Mesodermal cell (in vitro differentiated cells): ENCODE measurements around the gene THBS4. TPM values are rescaled to one million over a fixed set of nuclear protein-coding genes. Genes with fewer than 3 reads are reported as not detected.

Source experiments
- H3K27ac ChIP-seq: 2 replicates; pipeline ENCODE4 v1.7.0; 2013; ENCODE audit warnings: mild to moderate bottlenecking, low read depth, low read length, moderate library complexity; ENCODE audit not compliant: severe bottlenecking
- H3K36me3 ChIP-seq: 2 replicates; pipeline ENCODE4 v1.7.1; 2013; ENCODE audit warnings: mild to moderate bottlenecking, low read length, moderate library complexity; ENCODE audit not compliant: control insufficient read depth, insufficient read depth
- H3K4me1 ChIP-seq: one replicate; pipeline ENCODE4 v1.7.1; 2013; ENCODE audit warnings: mild to moderate bottlenecking, low read length; ENCODE audit not compliant: insufficient read depth, control insufficient read depth, poor library complexity, severe bottlenecking
- H3K4me3 ChIP-seq: 2 replicates; pipeline ENCODE4 v1.7.0; 2013; ENCODE audit warnings: low read length, control low read depth, mild to moderate bottlenecking; ENCODE audit not compliant: insufficient read depth, poor library complexity, severe bottlenecking; ENCODE audit errors: extremely low read depth
- H3K9me3 ChIP-seq: 2 replicates; pipeline ENCODE4 v1.7.1; 2013; ENCODE audit warnings: mild to moderate bottlenecking, low read length, moderate library complexity; ENCODE audit not compliant: control insufficient read depth
- WGBS, 2 experiments: methylation state at CpG; one replicate each; pipeline ENCODE4 v1.1.5; 2013; ENCODE audit warnings: missing lambda C conversion rate in 2 of 2; ENCODE audit not compliant: insufficient coverage in 2 of 2; 5-methylcytosine and 5-hydroxymethylcytosine counted together
- polyA plus RNA-seq, 2 experiments: library from polyadenylated mRNA; stranded (reverse); fragments of 50-300 nt; gene quantifications; one replicate each; pipeline ENCODE4 v1.2.3, GENCODE V29; 2013

THBS4 gene
- polyA plus RNA-seq (2013, experiment 1 of 2), result 16.0 TPM
- 13.4 TPM for polyA plus RNA-seq (2013, experiment 2 of 2)

DNA sequence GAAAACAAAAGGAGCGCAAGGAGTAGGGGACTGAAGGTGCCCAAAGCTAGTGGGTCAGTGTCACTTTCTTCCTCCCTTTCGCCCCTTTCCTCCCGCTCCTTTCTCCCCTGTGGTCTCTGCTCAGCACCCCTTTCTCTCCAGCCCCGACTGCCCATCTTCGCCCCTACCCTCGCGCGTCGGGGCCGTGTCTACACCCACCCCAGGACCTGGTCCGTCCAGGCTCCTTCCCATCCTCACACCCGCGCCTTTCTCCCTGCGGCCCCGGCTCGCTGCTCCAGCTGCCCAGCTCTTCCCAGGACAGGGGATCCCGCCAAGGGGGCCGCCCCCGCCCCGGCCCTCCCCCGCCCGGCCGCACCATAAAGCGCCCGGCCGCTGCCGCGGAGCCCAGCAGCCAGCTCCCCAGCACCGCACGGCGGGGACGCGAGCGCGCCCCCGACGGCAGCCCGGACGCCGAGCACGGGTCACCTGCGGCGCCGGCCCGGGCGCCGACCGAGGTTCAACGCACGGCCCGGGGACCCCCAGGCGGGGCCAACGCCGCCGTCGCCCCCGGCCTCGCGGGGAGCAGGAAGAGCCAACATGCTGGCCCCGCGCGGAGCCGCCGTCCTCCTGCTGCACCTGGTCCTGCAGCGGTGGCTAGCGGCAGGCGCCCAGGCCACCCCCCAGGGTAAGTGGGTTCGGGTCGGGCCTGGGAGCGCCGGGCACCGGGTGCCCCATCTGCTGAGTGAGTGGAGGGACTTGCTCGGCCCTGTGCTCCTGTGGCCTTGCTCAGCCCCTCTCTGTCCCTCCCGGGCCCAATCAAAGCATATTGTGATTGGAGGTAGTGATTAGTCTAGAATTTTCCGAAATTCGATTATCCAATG is at the start of gene THBS4:
Gene THBS4, plus strand, starts transcription at position 387 of the 860 bp plus-strand sequence. Its CDS starts 190 bp downstream, at position 577.
- 1 to 5% methylated on average over 37 to 63 of the region's 76 CpGs for WGBS, 2 experiments
- H3K9me3 ChIP-seq, result no peaks in the 10 kb centered on the region
- peak within 1 kb of the TSS; percentile 18 for H3K4me3 ChIP-seq
- no peaks in the 10 kb centered on the region for H3K4me1 ChIP-seq
- no peak within 1 kb of the TSS for H3K27ac ChIP-seq
- no peaks in the 10 kb centered on the region for H3K36me3 ChIP-seq

DNA sequence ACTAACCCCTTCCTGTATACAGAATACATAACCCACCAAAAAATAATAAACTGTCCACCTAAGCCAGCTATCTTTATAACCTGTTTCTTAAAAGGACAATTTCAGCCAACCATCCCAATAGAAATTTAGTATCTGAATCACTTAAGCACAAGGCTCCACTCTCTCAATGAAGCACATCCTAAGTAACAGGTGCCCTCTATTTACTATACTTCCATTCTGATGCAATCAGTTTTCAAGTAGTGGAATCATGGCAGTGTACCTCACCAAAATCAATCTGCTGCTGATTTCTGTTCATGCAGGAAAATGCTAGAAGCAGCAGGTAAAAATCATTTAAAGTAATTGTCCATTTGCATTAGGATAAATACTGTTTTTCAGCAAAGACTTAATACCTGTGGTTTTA is 48.9 kb upstream of the THBS4 start:
- no peaks in the 10 kb centered on the region for H3K9me3 ChIP-seq
- no peak overlapping the region for H3K4me3 ChIP-seq
- H3K4me1 ChIP-seq, result no peaks in the 10 kb centered on the region
- H3K27ac ChIP-seq, result no peak overlapping the region
- H3K36me3 ChIP-seq, result peaks cover 53% of the 10 kb centered on the region

- Histone ChIP-seq H3K27ac (peak overlapping the region; percentile 24), H3K4me3 (peak overlapping the region; percentile 91), H3K9me3 (no peaks in the 10 kb centered on the region), H3K36me3 (peaks cover 31% of the 10 kb centered on the region), H3K4me1 (no peaks in the 10 kb centered on the region)
- 58 to 75% methylated on average over 3 to 4 of the region's 6 CpGs for WGBS, 2 experiments
Measured at GRCh38 chr5:79990205-79990597, 44.9 kb upstream of the THBS4 start.

DNA sequence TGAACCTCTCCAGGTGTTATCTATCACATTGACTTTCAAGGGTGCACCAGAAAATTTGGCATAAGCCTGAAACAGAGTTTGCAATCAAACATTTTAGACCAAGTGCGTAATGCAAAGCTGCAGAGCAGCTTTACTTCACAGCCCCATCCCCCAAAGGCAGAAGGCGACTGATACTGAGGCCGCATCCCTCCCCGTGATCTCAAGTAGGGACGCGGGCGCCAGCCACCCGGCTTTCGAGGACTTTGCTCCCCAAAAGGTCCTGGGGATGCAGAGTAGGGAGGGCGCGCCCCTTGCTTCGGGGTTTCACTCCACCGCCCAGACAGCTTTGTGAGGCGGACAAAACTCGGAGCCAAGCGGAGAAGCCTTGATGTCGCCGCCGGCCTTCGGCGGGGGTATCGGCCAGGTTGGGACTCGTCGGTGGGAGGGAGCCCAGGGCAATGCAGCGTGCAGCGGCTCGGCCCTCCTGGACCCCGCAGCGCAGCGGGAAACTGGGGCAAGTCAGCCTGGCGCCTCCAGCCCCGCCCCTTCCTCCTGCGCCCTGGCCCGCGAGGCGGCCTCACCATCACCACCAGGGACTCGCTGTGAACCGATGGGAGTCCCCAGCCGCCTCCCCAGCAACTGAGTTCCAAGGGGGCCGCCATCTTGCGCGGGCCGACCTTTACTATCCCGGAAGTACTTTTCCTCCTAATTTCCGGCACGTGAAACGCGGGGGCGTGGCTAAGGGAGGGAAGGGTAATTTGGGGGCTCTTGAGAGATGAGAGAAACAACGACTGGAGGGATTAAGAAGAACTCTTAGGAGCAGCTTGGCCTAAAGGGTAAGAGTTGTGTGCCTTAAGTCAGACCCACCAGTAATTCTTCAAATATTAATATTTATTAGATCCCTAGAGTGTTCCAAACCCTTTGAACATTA is 44.3 kb upstream of the THBS4 start, which contains the start of gene MTX3:
Gene MTX3, minus strand, starts transcription at position 665 of the 910 bp plus-strand sequence. Its CDS starts 24 bp downstream, at position 641.
- H3K4me3 ChIP-seq, result peak within 1 kb of the TSS; percentile 91
- 1 to 2% methylated on average over 18 to 40 of the region's 50 CpGs for WGBS, 2 experiments
- H3K36me3 ChIP-seq, result peaks cover 24% of the 10 kb centered on the region
- no peaks in the 10 kb centered on the region for H3K9me3 ChIP-seq
- H3K27ac ChIP-seq, result peak within 1 kb of the TSS; percentile 83
- H3K4me1 ChIP-seq, result no peaks in the 10 kb centered on the region

- no CpG with 5 or more reads among the region's 2 CpGs for WGBS, 2 experiments
- H3K4me3 ChIP-seq, result no peak overlapping the region
- no peak overlapping the region for H3K27ac ChIP-seq
- peaks cover 9% of the 10 kb centered on the region for H3K36me3 ChIP-seq
- no peaks in the 10 kb centered on the region for H3K9me3 ChIP-seq
- H3K4me1 ChIP-seq, result no peaks in the 10 kb centered on the region
Measured at GRCh38 chr5:79992891-79993657, 42.1 kb upstream of the THBS4 start.

DNA sequence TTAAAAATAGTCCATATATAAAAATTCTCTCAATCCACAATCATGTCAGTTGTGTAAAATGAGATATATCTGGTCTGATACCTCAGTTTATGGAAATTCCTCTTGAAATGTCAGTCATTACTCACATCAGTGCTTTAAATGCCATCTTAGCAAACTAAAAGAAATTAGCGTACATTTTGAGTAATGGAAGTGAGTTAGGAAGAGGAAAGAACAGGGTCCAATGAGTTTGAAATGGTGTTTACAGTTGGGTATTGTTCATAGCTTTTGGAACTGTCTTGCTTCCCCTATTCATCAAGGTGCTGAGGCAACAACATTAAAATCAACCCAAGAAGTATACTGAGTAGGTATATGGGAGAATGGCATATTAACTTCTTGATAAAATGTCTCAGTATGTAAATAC is 35.4 kb upstream of the THBS4 start:
- no peak overlapping the region for H3K27ac ChIP-seq
- no peaks in the 10 kb centered on the region for H3K36me3 ChIP-seq
- WGBS, 2 experiments, result no CpG with 5 or more reads among the region's 1 CpG

GRCh38 chr5:80002677-80003076 is 32.5 kb upstream of the THBS4 start:
- no CpG with 5 or more reads among the region's 1 CpG for WGBS, 2 experiments
- no peaks in the 10 kb centered on the region for H3K4me1 ChIP-seq
- no peaks in the 10 kb centered on the region for H3K36me3 ChIP-seq
- H3K27ac ChIP-seq, result no peak overlapping the region
- H3K9me3 ChIP-seq, result no peaks in the 10 kb centered on the region
- no peak overlapping the region for H3K4me3 ChIP-seq

More for the DNA sequence above, 35.4 kb upstream of the THBS4 start:
- Histone ChIP-seq H3K4me3 (no peak overlapping the region), H3K9me3 (no peaks in the 10 kb centered on the region), H3K4me1 (no peaks in the 10 kb centered on the region)

GRCh38 chr5:80008995-80009765 is 26.0 kb upstream of the THBS4 start:
- no peak overlapping the region for H3K27ac ChIP-seq
- WGBS, 2 experiments, result 86 to 95% methylated on average over 2 of the region's 4 CpGs
- no peaks in the 10 kb centered on the region for H3K36me3 ChIP-seq
- no peaks in the 10 kb centered on the region for H3K9me3 ChIP-seq
- no peaks in the 10 kb centered on the region for H3K4me1 ChIP-seq
- no peak overlapping the region for H3K4me3 ChIP-seq

- Histone ChIP-seq H3K4me3 (no peak overlapping the region), H3K4me1 (no peaks in the 10 kb centered on the region), H3K9me3 (no peaks in the 10 kb centered on the region), H3K36me3 (no peaks in the 10 kb centered on the region), H3K27ac (no peak overlapping the region)
- WGBS, 2 experiments, result 77 to 81% methylated on average over 5 of the region's 5 CpGs
Measured at GRCh38 chr5:80010754-80011392, 24.3 kb upstream of the THBS4 start.
